Tibial nerve (tissue), 3 donors: ENCODE data around the gene PTX4.

ENCODE experiments used
- POLR2A ChIP-seq, 2 donors: fragments of 450-650 bp; IDR thresholded peaks; one replicate each; pipeline ENCODE4 v1.6.1; 2017; ENCODE audit warnings: antibody characterized with exemption in 2 of 2, mild to moderate bottlenecking in 2 of 2, moderate library complexity in 2 of 2
- TF ChIP-seq, protein P1 (sequence below), 5 experiments: fragments of 200-600 bp in 3 of 5; fragments of 450-650 bp in 2 of 5; sonication (generic) in 3 of 5; IDR thresholded peaks; one replicate each; pipeline ENCODE4 v1.5.1; 2016 to 2019; ENCODE audit warnings: antibody characterized with exemption in 5 of 5, mild to moderate bottlenecking in 3 of 5, moderate library complexity in 2 of 5

DNA sequence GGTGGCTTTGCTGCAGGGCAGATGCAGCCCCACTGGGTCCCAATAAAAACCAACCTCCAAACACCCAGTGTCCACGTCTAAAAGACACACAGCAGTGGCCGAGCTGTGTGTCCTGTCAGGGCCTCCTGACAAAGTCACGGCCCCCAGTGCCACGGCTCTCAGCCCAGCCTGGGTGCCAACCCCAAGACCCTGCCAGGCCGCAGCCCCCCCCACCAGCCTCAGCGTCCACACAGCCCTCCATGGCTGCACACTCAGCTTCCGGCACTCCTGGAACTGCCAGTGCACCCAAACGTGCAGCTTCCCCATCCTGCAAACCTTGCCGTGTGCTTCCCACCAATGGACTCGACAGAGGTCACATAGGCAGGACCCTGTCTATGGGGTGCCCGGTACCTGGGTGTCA, 40.8 kb downstream of the PTX4 start:
- TF ChIP-seq POLR2A (IDR thresholded peaks at IDR 0.05), result no peak
- TF ChIP-seq, protein P1, sequence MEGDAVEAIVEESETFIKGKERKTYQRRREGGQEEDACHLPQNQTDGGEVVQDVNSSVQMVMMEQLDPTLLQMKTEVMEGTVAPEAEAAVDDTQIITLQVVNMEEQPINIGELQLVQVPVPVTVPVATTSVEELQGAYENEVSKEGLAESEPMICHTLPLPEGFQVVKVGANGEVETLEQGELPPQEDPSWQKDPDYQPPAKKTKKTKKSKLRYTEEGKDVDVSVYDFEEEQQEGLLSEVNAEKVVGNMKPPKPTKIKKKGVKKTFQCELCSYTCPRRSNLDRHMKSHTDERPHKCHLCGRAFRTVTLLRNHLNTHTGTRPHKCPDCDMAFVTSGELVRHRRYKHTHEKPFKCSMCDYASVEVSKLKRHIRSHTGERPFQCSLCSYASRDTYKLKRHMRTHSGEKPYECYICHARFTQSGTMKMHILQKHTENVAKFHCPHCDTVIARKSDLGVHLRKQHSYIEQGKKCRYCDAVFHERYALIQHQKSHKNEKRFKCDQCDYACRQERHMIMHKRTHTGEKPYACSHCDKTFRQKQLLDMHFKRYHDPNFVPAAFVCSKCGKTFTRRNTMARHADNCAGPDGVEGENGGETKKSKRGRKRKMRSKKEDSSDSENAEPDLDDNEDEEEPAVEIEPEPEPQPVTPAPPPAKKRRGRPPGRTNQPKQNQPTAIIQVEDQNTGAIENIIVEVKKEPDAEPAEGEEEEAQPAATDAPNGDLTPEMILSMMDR (IDR thresholded peaks at IDR 0.05), result no peak
